ENCODE data around the gene DCD. TPM values are rescaled to one million over a fixed set of nuclear protein-coding genes. Genes with fewer than 3 reads are reported as not detected.
"Not testable (repeated sequence)": the region's sequence is repeated elsewhere in the genome, so short reads cannot be mapped to it uniquely, and the experiment has no call there.

The DCD gene
- not detected in 2 replicates for total RNA-seq

GRCh38 chr12:54648265-54648664 is at the start of gene DCD:
Gene DCD (minus strand): TSS chr12:54648365. CDS start chr12:54648303, 62 bp downstream.
- DNase-seq (ENCODE audit: low read depth in 2 of 2), result no peak

DNA sequence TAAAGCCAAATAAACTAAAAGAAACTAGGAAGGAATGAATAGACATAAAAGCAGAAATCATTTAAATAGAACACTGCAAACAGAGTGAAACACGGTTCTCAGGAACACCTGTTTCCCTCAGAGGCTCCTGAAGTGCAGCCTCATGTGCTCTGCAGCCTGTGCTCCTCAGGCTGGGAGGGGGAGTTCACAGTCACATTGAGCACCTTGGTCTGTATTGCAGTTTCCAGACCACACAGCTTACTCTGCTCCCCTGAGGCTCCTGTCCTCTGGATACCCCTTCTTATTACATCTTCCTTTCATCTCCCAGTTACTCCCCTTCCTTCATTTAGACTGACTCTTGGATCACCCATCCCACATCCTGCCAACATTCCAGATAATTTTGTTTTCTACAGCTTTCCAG is 49.7 kb upstream of the DCD start:
- DNase-seq (ENCODE audit: low read depth in 2 of 2), result no peak

- DNase-seq (ENCODE audit: low read depth in 2 of 2), result no peak
Observed at GRCh38 chr12:54692353-54692752, 44.2 kb upstream of the DCD start.

- no peak for DNase-seq (ENCODE audit: low read depth in 2 of 2)
Observed at GRCh38 chr12:54689984-54690383, 41.8 kb upstream of the DCD start.

- DNase-seq (ENCODE audit: low read depth in 2 of 2), result no peak
Observed at GRCh38 chr12:54689034-54689372, 40.8 kb upstream of the DCD start.

DNA sequence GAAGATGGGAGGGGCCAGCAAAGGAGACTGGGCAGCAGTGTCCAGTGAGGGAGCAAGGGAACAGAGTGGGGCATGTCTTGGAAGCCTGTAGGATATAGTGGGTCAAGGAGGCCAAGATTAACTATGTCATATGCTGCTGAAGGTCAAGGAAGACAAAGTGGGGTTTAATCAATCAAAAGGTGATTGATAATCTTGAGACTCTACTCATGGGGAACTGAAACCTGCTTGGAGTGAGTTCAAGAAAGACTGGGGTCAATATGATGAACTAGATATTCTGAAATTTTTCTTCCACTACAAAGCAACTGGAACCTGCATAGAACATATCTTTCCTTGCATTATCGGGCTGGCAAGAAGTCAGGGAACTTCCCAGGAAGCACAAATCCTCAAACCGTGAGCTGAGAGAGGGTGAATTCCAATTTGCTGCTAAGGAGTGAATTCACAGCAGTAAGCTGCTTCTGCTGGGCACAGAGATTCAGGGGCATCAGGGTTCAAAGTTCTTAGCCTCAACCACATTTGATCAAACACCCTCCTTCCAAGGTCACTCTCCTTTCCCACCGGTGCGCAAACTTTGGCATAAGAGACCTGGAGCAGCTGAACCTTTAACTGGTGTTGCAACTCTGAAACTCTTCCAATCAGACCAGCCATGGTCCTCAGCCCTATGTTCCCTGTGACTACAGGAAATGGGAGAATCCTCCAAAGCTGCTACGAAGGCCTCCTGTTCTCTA is 40.3 kb upstream of the DCD start:
- DNase-seq (ENCODE audit: low read depth in 2 of 2), result no peak

DNA sequence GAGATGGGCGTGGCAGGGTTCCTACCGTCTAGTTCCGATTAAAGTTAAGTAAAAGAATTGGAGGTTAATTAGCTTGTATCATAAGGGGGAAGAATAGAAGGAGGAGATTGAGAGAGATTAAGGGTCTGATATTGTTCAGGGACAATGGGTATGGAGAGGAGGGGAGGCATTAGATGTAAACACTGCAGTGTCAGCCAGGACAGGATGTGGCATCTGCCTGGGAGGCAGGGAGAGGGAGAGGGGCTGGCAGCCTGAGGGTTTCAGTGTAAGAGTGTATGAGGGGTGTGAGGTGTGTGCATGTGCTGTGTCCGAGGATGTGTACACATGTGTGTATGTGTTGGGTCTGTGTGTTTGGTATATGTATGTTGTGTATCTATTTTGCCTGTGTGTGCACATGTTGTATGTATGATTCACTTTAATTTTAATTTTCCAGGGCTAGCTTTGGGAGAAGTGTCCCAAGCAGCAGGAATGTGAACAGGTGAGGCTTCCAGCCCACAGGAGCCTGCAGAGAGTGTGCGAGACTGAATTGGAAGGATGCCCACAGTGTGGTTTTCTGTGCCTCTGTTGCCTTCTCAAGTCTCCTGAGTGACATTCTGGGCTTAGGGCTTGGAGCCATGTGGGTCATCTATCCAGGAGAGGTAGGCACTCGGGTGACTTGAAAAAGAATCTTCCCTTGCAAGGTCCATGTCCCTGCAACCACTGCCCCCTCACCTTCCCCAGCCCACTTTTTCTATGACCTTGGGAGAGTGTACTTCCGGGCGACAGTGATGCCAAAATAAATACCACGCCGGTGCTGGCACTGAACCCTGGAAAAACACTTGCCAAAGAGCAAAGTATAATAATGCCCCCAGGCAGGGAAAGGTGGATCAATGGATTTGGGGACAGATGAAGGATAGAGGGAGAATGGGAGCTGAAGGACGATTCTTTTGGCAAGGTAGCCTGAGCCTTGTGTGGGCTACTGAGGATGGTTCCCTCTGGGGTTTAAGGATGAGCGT is 36.8 kb upstream of the DCD start:
- no peak for DNase-seq (ENCODE audit: low read depth in 2 of 2)

DNA sequence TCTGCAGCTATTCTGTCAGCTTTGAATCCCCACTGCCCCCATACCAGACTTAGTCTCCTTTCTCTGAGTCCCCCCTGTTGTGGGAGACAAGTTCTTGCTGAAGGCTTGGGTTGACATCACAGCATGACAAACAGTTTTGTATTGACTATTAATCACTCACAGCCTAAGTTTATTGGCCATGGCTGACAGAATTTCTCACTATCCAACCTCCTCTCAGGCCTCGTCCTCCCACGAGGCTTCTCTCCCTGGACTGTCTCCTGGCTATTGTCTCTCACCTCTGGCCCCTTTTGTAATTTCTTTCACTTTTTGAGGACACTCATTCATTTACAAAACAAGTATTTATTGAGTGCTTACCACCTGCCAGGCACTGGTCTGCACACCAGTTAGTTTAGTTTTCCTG is 35.2 kb upstream of the DCD start:
- DNase-seq (ENCODE audit: low read depth in 2 of 2), result no peak

GRCh38 chr12:54682674-54683073 is 34.5 kb upstream of the DCD start:
- no peak for DNase-seq (ENCODE audit: low read depth in 2 of 2)

DNA sequence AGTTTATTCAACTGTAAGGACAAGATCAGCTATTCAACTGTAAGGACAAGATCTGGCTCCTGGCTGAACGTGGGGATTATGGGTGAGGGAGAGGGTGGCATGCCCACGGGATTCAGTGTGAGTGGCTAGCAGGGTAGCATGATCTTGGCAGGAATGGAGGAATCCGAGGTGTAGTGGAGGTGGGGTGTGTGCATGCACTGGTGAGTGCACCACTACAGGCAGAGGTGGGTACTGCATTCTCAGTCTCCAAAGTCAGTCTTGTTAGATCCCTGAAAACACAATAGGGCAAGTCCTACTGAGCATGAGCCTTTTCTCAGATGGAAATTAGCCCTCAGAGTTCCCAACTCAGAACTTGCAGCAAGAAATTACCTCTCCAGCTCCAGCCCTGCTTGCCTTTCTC is 32.2 kb upstream of the DCD start:
- DNase-seq (ENCODE audit: low read depth in 2 of 2), result peak; percentile 16 to 30

DNA sequence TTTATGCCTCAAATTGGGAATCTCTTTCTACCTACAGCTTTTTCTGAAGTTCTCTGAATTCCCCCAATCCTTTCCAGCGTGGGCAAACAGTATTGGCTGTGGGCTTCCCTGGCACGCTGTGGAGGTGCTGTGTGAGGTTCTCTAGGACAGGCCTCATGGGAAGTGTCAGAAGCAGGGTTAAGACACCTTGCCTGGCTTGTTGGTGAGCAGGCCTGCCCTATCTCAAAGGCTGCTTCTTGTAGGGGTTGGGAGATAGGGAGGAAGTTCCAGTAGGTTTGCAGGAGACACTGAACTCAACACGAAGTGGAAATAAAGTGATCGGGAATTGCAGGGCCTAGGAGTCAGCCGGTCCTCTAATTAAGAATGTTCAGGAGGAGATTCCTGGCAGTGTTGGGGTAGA is 30.0 kb upstream of the DCD start:
- DNase-seq (ENCODE audit: low read depth in 2 of 2), result no peak

GRCh38 chr12:54667945-54668344 is 19.8 kb upstream of the DCD start:
- DNase-seq (ENCODE audit: low read depth in 2 of 2), result no peak

- no peak for DNase-seq (ENCODE audit: low read depth in 2 of 2)
Observed at GRCh38 chr12:54666008-54666407, 17.8 kb upstream of the DCD start.

- not testable (repeated sequence) for DNase-seq (ENCODE audit: low read depth in 2 of 2)
Observed at GRCh38 chr12:54665022-54665635, 17.0 kb upstream of the DCD start.

GRCh38 chr12:54663603-54664002 is 15.4 kb upstream of the DCD start:
- no peak for DNase-seq (ENCODE audit: low read depth in 2 of 2)

- no peak for DNase-seq (ENCODE audit: low read depth in 2 of 2)
Observed at GRCh38 chr12:54662026-54662425, 13.9 kb upstream of the DCD start.

DNA sequence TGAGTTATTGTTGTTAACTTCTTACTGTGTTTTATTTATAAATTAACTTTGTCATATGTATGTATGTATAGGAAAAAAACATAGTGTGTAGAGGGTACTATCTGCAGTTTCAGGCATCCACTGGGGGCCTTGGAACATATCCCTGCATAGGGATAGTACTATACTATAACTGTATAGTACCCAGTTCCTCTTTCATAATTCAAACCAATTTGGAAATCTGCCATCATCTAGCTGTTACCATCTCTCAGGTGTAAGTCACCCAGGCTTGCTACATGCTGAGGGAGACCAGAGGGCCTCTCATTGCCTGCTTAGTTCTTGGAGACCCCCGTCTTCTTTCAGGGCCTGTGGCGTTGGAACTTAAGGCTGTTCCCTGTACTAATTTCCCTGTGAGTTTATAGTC is 12.9 kb upstream of the DCD start:
- no peak for DNase-seq (ENCODE audit: low read depth in 2 of 2)

DNA sequence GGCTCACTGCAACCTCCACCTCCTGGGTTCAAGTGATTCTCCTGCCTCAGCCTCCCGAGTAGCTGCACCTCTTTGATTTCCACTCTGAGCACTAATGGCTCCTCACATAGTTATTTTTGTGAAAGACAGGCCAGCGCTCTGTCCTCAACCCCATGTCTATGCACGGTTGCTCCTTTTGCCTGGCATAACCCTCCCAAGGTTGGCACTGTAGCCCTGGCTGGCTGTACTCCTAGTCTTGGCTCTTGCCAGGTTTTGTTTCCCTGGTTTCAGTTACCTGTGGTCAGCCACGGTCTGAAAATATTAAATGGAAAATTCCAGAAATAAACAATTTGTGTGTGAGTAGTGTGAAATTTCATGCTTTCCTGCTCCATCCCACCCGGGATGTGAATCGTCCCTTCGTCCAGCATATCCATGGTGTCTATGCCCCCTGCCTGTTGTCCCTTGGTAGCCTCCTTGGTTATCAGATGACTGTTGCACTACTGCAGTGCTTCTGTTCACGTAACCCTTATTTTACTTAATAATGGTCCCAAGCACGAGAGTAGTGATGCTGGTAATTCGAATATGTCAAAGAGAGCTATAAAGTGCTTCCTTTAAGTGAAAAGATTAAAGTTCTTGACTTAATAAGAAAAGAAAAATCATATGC is 12.3 kb upstream of the DCD start:
- DNase-seq (ENCODE audit: low read depth in 2 of 2), result no peak

- DNase-seq (ENCODE audit: low read depth in 2 of 2), result peak; percentile 43 to 56
Observed at GRCh38 chr12:54658306-54659264, 10.4 kb upstream of the DCD start.

GRCh38 chr12:54657105-54657607 is 9.0 kb upstream of the DCD start:
- DNase-seq (ENCODE audit: low read depth in 2 of 2), result no peak

Data from lung microvascular endothelial cell (primary cell).